Stimulated activated CD8-positive, alpha-beta memory T cell treated with anti-CD3 and anti-CD28 coated beads, Interleukin-7, amount 100 ng/mL, for 1 hour (primary cell): ENCODE measurements around the gene STRA6.

ENCODE experiments used
- DNase-seq, 2 donors: peaks; one replicate each; pipeline ENCODE4 v3.0.0-alpha.2; 2020; ENCODE audit warnings: low read depth in 2 of 2

The STRA6 gene, protein sequence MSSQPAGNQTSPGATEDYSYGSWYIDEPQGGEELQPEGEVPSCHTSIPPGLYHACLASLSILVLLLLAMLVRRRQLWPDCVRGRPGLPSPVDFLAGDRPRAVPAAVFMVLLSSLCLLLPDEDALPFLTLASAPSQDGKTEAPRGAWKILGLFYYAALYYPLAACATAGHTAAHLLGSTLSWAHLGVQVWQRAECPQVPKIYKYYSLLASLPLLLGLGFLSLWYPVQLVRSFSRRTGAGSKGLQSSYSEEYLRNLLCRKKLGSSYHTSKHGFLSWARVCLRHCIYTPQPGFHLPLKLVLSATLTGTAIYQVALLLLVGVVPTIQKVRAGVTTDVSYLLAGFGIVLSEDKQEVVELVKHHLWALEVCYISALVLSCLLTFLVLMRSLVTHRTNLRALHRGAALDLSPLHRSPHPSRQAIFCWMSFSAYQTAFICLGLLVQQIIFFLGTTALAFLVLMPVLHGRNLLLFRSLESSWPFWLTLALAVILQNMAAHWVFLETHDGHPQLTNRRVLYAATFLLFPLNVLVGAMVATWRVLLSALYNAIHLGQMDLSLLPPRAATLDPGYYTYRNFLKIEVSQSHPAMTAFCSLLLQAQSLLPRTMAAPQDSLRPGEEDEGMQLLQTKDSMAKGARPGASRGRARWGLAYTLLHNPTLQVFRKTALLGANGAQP

DNA sequence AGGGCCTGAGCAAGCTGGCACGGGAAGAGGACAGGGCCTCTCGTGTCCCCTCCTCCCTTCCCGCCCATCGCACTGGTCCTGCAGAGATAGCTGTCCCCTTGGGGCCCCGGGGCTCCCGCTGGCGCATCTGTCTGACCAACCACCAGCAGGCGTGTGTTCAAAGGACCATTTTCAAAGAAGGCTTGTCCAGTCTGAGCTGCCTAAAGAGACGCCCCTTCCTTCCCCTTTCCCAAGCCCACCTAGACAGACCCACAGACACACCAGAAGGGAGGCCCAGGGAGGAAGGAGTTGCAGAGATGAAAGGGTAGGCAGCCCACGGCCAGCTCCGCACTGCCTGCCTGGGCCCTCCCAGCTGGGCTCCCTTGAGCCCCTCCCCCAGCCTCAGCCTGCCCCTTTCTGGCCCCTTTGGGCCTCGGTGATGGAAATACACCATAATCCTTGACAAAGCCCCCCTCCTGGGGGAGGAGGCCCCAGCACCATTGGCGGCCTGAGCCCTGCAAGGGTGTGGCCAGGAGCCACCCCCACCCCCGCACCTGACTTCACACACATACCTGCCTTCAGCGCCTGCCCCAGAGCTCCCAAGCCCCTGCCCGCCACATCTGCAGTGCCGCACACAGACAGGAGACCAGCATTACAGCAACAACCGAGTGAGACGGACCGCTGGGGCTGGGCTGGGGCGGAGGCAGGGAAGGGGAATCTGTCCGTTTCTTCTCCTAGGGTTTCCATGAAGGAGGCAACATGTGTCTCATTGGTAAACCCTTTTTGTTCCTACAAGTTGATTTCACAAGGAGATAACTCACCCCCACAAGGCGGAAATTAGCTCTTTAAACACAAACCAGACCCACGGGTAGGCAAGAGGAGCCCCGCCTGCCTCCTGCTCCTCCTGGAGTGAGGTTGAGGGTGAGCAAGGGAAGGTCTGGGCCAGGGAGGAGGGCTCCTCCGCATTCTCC is at the start of gene STRA6:
TSS of gene STRA6 (minus strand) at position 336 of the 950 bp plus-strand sequence. CDS start 520 bp downstream, outside the sequence.
- DNase-seq = no peak

DNA sequence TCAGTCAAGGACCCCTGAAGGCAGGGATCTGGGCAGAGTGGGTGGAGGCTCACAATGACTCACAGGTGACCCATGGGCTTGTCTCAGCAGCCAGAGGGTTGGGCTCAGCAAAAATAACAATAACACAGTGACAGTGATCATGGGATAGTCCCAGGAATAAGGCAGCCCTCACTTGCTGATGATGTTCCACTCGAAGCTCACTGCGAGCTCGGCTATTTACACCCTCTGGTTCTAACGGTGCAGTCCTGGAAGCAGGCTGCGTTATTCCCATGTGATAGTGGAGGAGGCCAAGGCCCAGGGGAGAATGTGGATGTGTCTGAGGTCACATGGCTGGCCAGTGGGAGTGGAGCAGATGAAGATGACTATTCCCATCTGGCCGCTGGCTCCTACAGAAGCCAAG is 49.7 kb upstream of the STRA6 start:
- no peak for DNase-seq

DNA sequence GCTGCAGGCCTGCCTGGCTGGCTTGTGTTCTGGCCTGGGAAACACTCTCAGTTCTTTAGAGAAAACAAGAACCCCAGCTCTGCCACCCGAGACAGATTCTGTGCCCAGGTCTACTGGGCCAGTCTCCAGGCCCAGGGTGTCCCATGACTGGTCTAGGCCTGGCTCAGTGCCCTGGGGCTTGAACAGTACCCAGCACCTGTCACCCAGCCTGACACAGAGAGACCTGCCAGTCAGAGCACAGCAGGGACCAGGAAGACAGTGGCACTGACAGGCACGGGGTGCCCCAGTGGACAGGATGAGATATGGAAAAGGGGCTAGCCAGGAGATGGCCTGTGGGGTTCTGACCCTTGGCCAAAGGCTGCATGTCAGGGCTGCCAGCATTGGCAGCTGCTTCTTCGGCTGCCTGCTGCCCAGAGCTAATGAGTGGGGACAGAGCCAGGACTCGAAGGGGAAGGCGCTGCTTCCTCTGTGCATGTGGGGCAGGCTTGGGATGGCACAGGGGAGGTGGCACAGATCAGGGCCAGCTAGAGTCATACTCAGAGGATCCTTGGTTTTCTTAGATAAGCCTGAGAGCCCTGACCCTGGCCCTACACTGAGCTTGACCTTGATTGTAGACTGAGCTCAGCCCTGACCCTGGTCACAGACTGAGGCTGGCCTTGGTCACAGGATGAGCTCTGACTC is 48.7 kb upstream of the STRA6 start:
- DNase-seq = no peak

DNA sequence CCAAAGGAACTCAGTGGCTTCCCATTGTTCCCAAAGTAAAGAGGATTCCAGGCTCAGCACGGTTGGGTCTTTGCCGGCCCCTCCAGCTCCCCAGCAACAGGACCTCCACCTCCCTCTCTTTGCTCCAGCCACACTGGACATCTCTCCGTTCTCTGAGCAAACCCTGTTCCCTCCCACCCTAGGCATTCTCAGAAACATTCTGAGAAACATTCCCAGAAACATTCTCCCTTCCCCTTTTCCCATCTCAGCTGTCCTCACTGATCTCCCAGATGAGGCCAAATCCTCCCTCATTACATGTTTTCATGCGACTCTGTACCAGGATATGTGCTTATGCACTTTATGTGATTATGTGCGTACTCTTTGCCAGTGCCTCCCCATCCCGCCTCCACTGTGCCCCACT is 47.7 kb upstream of the STRA6 start:
- no peak for DNase-seq

DNA sequence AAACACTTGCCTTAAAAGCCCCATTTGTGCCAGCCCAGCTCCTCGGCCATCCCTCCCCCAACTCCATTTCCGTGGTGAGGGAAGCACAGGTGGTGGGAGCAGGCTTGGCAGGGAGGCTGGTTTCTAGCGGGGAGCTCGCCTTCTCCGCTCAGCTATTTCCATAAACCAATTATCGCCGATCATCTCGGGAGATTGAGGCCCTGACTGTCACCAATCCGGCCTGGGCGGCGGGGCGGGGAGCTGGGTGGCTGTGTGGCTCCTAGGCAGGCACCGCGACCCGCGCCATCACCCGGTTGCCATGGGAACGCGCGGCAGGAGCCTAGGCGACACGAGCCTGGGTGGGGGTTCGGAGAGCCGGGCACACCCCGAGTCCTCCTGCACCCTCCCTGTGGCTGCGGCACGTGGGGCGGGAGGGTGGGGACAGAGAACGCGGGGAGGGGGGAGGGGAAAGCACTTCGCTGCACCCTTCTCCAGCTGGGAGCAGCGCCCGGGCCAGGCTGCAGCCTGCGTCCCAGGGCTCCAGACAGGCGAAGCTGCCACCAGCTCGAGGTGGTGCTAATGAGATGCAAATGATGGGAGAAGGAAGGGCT is 42.9 kb upstream of the STRA6 start:
- DNase-seq = no peak

DNA sequence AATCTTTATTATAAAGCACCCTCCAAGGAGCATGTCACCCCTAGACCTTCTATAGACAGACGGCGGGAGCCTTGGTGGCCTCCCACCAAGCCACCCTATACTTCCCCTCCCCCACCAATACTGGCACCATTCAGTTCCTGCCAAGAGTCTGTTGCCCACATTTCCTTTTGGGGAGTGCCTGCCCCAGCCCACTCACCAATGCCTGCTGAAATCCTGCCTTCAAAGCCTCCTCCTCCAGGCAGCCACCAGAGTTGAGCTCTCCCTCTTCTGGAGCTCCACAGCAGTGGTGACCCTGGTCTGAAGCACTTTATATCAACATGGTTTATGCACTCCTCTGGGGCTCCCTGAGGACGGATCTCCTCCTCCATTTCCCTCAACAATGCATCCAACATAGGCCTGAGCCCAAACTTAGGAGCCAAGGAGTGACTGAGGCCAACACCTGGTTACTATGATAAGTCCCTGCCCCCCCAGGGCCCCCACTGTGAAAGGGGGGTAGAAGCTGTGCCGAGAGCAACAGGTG is 42.3 kb upstream of the STRA6 start:
- no peak for DNase-seq

DNA sequence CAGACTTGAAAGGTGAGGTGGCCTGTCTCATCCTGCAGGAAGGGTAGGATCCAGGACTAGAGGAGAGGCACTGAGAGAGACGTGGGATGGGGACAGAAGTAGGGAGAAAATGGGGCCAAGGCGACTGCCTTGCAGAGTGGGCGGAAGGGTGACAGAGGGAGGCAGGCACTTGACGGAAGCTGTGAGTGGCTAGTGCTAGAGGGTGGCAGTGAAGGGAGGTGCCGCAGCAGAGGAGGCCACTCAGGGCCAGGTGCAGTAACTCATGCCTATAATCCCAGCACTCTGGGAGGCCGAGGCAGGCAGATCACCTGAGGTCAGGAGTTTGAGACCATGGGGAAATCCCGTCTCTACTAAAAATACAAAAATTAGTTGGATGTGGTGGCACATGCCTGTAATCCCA is 40.8 kb upstream of the STRA6 start:
- no peak for DNase-seq

DNA sequence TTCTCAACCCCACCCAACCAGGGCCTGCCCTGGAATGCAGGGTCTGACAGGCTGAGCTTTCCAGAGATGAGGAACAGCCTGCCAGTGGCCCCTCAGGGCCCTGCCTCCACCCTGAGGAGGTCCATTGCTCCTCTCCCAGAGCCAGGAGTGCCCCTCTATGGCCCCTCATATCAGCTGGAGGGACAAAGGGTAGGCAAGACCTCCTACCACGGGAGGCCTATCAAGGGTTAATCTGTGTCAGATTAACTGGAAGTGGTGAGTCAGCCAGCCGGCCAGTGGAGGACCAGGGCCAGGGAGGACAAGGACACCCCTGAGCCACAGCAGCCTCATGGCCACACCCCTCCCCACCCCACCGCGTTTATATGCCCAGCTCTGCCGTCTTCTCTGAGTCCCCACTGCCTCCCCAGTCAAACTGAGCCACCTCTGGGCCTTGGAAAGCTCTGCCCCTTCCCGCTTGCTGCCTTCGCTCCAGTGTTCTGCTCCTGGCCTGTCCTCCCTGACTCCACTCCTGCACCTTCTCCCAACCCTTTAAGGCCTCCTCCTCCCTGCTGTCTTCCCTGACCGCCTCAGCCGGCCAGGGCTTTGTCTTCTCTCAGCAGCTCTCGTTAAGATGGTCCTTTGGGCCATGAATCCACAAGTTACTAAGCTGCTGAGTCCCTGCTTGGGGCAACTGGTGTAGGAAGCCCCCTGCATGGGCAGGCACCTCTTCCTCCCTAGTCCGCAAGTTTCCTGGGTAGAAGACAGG is 40.0 kb upstream of the STRA6 start:
- no peak for DNase-seq

DNA sequence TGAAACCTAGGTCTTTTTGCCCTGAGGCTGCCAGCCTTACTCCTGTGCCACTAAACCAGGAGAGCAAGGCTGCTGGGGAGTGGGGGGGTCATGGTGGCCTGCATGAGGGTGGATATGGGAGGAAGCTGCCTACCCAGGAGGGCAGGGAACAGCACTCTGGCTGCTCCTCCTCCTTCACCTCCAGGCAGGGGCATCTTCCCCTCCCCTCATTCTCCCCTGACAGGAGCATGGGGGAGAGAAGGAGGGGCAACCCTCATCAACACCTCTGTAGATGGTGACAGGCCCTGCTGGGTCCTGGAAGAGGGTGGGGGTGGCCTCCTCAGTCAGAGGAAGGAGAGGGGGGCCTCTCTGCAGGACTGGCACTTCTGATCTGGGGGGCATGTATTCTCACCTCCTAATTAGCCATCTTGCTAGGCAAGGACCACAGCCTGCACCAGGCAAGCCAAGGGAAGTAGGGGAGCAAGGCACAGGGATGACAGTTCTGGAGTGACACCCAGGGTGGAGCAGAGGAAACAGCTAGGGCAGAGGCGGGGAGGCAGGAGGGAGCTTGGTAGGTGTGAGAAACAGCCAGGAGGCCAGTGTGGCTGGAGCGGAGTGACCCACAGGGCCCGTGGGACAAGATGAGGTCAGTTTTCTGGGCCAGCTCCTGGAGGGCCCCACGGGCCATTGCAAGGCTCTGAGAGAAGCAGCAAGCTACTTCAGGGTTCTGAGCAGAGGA is 38.5 kb upstream of the STRA6 start:
- DNase-seq = no peak

DNA sequence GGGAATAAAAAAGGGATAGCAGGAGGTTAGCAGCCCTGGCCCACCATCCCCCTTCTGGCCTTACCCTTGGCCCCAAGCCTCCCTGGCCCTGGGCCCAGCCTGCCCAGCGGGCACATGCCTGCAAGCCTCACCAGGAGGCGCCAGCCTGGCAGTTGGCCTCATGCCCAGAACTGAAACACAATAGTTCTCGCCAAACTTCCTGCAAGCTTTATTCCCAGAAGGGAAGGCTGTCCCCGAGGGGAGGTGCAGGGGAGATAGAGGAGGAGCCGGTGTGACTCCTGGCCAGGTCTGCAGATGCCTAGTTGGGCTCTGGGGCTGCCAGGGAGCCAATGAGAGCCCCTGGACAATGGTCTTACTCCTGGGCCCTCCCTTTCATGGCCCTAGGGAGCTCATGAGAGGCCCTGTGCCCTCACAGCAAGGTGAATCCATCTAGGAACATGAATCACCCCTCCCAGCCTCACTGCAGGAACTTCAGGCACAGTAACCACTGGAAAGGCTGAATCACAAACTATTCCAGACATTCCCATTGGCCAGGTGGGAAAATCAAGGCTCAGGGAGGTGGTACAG is 37.5 kb upstream of the STRA6 start:
- DNase-seq = no peak

DNA sequence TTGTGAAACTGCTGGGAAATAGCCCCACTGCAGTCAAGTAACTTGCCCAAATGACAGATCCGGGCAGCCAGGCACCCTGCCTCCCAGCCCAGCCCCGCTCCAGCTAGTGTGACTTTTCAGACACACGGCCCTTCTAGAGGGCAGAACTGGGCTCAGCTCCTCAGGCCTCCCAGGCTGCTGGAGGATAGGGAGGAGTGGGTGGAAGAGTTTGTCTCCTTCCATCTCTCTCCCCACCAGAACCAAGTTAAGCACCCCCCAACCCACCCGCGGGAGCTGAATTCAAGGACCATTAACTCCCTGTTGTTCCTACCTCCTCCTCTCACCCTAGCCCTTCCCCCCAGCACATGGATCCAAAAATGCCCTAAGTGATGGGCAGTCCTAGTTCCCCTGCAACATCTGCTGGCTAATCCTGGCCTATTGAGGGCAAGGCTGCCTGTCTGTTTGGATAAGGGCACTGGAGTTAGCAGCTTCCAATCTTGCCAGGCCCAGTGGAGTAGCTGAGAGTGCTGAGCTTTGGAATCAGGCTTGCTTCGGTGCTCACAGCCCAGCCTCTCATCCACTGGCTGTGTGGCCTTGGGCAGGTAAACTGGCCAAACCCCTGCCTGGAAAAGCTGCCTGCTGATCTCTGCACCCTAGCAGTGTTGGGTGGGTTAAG is 36.6 kb upstream of the STRA6 start:
- no peak for DNase-seq

DNA sequence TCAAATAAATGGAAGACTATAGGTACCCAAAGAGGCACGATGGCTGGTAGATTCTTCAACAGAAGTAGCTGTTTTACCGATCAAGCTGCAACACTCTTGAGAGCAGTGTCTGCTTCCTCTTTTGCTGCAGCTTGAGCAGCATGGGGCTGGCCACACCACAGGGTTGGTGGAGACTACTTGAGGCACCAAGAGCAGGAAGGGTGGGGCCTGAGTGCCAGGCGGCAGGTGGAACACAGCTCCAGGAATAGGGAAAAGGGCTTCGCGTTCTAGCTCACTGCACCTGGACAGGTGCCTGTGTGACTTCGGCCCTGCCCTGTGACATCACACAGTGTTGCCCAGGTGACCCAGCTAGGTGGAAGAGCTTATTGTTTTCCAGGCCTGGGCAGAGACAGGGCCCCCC is 33.4 kb upstream of the STRA6 start, which contains the start of gene CCDC33:
TSS of gene CCDC33 (plus strand) at position 365 of the 400 bp plus-strand sequence. CDS start 394 bp downstream, outside the sequence.
- DNase-seq = no peak

DNA sequence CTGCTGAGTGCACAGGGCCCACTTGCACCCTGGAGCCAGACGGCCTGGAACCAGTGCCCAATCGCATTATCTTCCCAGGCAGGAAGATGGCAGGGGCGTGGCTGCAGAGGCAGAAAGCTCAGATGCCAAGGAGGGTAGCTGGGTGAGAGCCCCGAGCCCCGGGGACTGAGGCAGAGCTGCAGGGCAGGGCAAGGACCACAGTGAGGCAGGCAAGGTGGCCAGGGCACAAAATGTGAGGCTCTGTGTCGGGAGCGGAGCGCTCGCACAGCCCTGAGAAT is 31.9 kb upstream of the STRA6 start:
- no peak for DNase-seq

DNA sequence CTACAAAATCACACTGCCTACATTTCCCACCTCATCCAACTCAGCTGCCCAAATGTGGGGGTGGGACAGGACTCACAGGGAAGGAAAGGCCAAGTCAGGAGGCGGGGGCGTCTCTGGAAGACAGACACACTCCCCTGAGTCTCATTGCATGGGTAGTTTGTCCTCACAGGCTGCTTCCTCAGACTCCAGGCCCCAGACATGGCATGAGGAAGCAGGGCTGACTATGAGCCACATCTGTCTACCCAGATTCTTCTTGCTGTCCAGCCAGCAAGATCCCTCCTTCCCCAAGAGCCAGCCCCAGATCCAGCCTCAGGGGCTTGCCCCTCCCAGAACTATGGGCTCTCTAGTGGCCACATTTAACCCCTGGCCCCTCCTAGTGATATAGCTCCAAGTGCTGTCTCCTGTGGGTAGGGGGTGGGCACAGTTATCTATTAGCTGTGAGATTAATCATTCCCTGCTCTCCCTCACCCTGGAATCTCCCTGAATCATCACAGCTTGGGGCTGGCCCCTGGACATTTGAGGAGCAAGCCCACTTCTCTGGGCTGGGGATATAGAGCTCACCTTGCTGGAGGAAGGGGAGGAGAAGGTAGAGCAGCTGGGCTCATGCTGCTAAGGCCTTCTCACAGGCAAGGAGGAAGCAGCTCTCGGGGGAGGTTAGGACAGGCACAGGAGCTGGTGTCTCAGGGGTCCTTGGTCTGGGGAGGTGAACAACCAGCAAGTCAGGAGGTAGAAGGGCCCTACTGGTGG is 31.4 kb upstream of the STRA6 start:
- no peak for DNase-seq

DNA sequence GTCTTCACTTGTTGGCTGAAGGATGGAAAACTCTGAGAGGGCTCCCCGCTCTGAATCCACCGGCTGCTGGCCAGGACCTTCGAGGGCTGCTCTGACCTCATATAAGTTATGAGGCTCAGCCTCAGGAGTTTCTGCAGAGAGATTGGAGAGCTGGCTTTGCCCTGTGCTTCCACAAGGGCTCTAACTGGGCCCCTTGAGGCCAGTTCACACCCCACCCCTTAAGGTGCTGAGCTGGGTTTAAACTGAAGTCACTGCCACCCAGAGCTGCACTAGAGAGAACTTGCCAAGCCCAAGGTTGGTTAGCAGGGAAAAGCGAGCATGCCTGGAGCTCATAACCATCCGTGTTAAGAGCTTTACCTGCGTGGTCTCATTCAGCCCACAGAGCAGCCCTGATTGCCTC is 30.8 kb upstream of the STRA6 start:
- no peak for DNase-seq

DNA sequence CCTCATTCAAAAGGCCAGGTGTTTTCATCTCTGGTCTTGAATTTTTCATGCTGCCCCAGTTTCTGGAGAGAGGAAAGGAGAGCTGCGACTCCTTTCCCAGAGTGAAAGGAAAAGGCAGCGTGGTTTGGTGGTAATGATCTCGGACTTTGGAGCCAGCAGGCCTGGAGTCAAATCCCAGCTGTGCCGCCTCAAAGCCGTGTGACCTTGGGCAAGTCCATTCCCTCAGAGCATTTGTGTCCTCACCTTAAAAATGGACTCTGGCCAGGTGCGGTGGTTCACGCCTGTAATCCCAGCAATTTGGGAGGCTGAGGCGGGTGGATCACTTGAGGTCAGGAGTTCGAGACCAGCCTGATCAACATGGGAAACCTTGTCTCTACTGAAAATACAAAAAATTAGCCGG is 28.9 kb upstream of the STRA6 start:
- no peak for DNase-seq

DNA sequence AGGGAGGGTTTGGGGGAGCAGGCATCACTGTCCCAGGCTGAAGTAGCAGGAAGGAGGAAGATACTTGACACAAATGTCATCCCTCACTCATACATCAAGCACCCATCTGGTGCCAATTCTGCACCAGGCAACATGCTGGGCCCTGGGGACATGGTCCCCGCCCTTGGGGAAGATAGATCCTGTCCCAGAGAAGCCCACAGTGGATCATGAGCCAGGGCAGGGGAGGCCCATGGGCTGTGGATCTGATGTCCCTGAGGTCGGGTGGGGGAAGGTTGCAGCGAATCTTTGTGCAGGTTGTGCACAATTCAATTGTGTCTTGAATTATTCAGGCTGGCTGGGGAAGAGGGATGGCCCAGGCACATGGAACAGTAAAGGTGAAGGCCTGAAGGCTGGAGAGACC is 27.1 kb upstream of the STRA6 start:
- DNase-seq = no peak

DNA sequence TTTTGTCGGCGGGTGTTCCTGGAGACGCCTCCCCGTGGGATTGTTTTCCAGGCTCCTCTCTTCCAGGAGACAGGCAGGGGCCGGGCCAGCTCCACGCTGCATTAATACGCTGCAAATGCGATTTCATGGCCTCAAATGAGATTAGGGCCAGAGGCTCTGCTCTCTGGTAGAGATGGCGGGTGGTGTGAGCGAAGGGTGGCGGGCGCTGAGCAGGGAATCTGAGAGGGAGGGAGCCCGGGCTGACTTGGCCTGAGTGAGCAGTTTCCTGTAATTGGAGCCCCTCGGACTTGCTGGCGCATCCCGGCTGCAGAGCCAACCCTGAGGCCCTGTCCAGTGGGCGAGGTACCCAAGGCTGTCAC is 26.1 kb upstream of the STRA6 start:
- no peak for DNase-seq
